NCI-H2196 (cell line): ENCODE results near the gene MYH6.
A peak's percentile ranks its signal among the peaks of the same experiment; 100 is the strongest.
"Not testable (repeated sequence)": the region's sequence is repeated elsewhere in the genome, so short reads cannot be mapped to it uniquely, and the experiment has no call there.

ENCODE experiments used
- DNase-seq: peaks from one replicate; lab custom pipeline; 2025; ENCODE audit not compliant: unreplicated experiment; lab: John Stamatoyannopoulos, UW

MYH6 gene

DNA sequence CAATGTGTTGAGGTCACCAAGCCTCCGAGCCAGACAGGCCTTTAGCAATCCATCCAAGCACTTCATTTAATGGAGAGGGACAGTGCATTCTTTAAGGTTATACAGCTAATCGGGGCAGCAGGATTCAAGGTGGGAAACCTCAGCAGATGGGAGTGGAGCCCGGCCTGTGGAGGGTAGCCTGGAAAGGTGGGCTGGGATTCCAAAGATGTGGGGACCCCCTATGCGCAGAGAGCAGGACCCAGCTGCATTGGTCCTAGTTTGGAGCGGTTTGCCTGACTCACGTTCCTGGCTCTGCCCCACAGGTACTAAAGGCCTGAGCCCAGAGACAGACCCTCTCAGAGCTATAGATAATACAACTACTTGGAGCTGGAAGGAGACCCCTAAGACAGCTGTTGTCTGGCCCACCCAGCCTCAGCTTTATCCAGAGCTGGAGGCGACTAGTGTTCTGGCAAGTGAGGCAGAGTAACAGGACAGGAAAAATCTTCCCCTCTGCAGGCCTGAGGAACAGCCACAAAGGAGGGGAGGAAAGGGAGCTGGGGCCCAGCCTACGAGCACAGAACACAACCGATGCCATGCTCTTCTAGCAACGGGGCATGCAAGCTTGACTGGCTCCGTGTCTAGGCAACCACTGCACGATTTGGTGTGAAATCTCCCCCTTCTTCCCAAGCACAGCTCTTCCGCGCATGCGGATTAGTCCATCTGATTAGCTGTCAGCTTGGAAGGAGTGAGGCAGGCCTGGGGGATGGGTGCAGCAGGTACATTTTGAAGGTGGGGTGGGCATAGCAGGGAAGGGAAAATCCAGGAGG lies 28.5 kb upstream of the MYH6 start:
- no peak for DNase-seq

GRCh38 chr14:23435543-23436326 lies 27.7 kb upstream of the MYH6 start, which contains the start of gene MYH7:
TSS of gene MYH7 (minus strand) at chr14:23435660. CDS start at chr14:23433732, 1,928 bp downstream.
- DNase-seq: no peak

DNA sequence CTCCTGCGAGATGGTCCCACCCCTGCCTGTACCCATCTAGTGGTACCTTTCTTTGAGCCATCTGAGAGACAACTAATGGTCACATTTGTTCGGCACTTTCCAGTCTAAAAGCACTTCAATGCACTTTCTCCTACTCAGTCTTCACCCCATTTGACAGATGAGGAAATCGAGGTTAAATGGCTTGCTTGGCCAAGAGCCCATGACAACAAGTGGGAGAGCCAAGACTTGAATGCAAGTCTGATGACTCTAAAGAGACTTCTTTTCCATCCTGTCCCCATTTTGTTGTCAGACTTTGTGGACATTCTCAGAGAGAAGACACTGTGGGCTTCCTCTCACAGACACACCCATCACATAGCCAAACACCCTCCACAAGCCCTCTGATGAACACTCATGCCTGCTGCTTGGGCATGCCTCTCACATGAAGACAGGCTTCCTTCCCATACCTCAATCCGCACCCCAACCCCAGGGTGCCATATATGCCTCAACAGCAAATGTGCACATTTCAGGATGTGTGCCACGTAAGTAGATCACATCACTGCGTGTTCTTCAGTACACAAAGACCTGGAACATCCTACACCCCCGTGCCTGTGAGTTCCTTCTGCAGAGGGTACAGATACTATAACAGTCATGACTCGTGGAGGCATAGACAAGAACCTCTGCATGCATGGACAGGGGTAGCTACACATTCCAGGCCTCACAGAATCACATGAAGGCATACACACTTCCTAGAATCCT lies 26.6 kb upstream of the MYH6 start:
- no peak for DNase-seq

- DNase-seq: no peak
These were observed 25.4 kb upstream of the MYH6 start for GRCh38 chr14:23433457-23433856.

DNA sequence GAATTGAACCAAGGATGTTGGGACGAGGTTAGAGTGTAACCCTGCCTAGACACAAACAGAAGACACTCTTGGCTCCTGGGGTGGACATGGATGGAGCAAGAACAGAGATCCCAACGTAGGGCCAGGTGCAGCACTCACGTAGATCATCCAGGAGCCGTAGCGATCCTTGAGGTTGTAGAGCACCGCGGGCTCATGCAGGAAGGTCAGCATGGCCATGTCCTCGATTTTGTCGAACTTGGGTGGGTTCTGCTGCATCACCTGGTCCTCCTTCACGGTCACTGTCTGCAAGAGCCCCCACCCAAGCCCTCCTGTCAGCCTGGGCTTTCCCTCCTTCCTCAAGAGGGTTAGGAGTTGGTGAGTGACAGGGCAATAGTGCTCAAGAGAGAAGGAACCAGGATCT lies 24.9 kb upstream of the MYH6 start:
- DNase-seq: no peak

GRCh38 chr14:23432102-23432925 lies 24.2 kb upstream of the MYH6 start:
- no peak for DNase-seq

DNA sequence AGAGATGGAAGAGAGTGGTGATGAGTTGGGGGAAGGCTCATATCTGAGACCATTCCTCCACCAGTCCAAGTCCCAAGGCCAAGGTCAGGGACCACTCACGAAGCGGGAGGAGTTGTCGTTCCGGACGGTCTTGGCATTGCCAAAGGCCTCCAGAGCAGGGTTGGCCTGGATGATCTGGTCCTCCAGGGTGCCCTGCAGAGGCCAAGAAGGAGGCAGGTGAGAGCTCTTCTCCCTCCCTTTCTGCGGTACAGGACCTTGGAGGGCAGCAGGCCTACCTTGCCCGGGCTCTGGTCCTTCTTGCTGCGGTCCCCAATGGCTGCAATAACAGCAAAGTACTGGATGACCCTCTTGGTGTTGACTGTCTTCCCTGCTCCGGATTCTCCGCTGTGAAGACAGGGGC lies 23.4 kb upstream of the MYH6 start:
- no peak for DNase-seq

DNA sequence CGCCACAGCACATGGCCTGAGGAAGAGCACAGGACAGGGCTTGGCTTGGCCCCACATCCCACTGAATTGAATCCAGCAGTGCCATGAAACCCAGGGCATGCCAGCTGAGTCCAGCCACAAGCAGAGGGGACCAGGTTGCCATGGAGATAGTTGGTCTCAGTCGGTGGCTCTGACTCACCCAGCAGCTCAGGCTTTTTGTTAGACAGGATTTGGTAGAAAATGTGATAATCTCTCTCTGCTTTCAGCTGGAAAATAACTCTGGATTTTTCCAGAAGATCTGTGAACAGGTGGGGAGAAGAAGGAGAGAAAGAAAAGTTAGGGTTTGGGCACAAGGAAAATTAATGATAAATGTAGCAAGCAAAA lies 22.6 kb upstream of the MYH6 start:
- peak; percentile 22 for DNase-seq

DNA sequence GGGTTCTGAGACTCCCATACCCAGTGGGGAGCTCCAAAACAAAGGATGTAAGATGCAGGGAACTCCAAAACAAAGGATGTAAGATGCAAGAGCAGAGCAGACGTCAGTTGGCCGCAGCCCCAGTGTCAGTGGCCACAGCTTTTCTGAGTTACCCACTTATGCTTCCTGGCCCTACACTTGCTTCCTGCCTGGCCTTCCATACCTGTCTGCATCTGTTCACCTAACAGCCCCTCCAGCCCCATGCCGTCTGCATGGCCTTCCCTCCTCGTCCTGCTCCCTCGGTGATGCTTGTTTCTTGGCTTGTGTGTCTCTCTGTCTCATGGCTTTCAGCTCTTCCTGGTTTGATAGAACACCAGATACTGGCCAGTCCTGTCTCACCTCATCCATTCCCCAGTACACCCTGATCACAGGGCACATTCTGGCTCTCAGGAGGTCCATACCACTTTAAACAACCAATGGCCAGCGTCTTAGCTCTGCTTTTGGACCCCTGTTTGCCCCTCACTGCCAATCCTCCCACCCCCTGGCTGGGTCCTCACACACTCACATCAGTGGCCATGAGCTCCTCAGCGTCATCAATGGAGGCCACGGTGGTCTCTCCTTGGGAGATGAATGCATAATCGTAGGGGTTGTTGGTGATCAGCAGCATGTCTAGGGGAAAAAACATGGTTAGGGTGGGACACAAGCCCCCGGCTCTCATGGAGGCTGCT lies 22.1 kb upstream of the MYH6 start:
- DNase-seq: no peak

- no peak for DNase-seq
These were observed 20.8 kb upstream of the MYH6 start for GRCh38 chr14:23428686-23429495.

DNA sequence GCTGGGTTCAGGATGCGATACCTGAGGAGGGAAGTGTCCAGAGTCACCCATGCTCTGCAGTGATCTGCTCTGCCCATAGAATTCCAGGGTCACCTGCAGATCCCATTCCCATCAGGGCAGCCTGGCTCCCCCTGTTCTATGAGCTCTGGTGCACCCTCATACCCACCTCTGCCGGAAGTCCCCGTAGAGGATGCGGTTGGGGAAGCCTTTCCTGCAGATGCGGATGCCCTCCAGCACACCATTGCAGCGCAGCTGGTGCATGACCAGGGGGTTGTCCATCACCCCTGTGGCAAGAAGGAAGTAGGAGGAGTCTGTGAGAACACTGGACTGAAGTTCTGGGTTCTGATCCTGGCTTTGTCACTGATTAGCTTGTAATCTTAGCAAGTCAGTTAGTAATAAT lies 17.7 kb upstream of the MYH6 start:
- DNase-seq: not testable (repeated sequence)

- no peak for DNase-seq
These were observed 17.1 kb upstream of the MYH6 start for GRCh38 chr14:23425169-23425568.

GRCh38 chr14:23423657-23424056 lies 15.6 kb upstream of the MYH6 start:
- DNase-seq: no peak

DNA sequence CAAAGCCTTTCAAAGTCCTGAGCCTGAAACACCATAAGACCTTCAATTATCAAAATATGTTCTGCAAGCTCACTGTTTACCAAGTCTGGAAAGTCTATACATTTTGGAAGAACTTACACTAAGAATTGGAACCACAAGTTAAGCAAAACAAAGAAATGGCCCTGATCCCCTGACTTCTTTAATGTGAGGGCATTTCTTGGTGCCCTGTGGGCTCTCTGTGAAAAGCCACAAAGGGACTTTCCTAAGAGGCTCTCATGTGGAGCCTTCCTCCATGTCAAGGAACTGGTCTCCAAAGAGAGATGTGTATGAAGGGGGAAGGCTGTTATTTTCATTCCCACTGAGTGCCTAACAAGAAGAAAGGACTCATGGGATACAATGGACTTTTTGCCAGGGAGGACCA lies 13.5 kb upstream of the MYH6 start:
- no peak for DNase-seq

GRCh38 chr14:23419646-23420045 lies 11.6 kb upstream of the MYH6 start:
- not testable (repeated sequence) for DNase-seq

DNA sequence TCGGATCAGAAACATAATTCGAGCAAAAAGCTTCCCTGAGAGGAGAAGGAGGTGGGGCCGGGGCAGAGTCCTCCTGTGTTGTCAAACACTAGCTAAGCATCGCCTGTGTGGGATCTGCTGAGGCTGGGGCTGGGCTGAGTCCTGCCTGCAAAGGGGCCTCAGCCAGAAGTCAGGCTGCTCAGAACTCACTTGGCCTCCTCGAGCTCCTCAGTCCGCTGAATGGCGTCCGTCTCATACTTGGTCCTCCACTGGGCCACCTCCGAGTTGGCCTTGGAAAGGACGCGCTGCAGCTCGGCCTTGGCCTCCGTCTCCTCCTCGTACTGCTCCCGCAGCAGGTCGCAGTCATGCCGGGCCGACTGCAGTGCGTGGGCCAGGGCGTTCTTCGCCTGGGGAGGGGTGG lies 9.9 kb upstream of the MYH6 start:
- no peak for DNase-seq

DNA sequence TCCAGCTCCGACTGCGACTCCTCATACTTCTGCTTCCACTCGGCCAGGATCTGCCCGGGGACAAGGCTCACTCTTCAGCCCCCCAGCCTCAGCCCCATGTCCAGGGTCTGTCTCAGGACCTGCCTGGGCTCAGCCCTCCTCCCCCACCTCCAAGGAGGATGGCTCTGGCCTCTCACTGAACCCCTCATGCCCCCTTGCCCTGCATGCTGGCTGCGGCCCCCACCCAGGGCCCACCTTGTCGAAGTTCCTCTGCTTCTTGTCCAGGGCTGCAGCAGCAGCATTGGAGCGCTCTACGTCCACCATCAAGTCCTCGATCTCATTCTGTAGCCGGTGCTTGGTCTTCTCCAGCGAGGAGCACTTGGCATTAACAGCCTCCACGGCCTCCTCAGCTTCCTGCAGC lies 9.2 kb upstream of the MYH6 start:
- not testable (repeated sequence) for DNase-seq

GRCh38 chr14:23416801-23417200 lies 8.7 kb upstream of the MYH6 start:
- DNase-seq: no peak
